Eye (tissue), 1 donor: Measurements from ENCODE around the gene UQCRHL.
A peak's percentile ranks its signal among the peaks of the same experiment; 100 is the strongest.
"Not testable (repeated sequence)": the region's sequence is repeated elsewhere in the genome, so short reads cannot be mapped to it uniquely, and the experiment has no call there.

ENCODE experiments used
- DNase-seq: peaks from one replicate; pipeline ENCODE4 v3.0.0-alpha.2; 2015

UQCRHL gene

GRCh38 chr1:15807549-15807948 lies at the start of gene UQCRHL:
UQCRHL (minus strand) TSS chr1:15807649; CDS start chr1:15807649, 0 bp downstream.
- DNase-seq: not testable (repeated sequence)

DNA sequence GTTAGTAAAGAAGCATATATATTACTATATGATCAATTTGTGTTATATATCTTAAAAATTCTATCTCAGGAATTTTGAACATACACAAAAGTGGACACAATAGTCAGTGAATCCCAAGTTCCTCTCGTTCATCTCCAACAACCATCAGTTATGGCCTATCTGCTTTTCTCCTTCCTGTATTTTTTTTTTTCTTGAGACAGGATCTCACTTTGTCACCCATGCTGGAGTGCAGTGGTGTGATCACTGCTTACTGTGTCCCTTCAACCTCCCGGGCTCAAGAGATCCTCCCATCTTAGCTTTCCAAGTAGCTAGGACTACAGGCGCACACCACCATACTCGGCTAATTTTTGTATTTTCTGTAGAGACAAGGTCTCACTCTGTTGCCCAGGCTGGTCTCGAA lies 49.4 kb upstream of the UQCRHL start:
- DNase-seq: no peak

GRCh38 chr1:15852828-15853302 lies 45.4 kb upstream of the UQCRHL start:
- no peak for DNase-seq

GRCh38 chr1:15852036-15852827 lies 44.8 kb upstream of the UQCRHL start:
- no peak for DNase-seq

GRCh38 chr1:15851210-15852035 lies 44.0 kb upstream of the UQCRHL start:
- DNase-seq: peak; percentile 57

DNA sequence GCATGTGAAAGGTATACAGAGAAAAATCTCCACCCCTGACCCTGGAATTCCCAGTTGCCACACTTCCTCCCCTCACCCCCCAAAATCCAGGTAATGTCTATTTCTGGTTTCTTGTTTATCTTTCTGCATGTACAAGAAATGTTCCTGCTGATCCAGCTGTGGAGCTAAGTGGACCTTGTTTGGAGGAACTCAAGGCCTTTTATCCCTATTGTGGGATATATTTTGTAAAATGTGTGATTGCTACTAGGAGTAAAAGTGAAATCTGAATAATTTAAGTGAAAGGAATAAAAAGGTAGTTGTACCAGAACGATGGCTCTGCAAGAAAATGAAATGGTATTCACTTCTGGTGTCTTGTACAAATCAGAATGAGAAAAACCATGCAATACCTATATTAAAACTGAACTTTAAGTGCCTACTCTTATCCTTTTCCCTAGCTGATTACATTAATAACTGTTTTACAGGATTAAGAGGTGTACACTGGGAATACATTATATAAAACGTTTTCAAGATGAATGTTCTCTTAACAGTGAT lies 43.1 kb upstream of the UQCRHL start:
- peak; percentile 71 for DNase-seq

DNA sequence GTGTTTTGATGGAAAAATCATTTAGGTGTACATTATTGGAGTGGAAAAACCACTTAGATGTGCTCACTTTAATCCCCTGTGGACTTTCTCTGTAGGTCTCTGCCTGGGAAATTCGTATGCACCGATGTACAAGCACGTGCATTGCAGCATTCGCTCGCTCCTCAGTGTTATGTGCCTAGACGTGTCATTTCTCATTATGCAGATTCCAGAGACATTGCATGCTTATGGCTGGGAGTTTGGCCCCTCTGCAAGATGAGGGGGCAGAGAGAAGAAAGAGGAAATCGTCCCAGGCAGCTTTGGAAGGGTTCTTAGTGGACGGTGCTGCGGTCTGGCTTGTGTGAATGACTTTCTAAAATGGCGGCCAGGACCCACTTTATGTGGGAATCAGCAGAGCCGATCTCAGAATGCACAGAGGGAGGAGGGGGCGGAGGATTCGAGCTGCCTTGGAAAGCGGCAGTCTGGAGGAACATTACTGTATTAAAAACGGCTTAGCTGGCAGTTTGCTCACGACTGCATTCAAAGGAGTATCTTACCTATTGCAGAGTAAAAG lies 42.4 kb upstream of the UQCRHL start:
- peak; percentile 95 for DNase-seq

DNA sequence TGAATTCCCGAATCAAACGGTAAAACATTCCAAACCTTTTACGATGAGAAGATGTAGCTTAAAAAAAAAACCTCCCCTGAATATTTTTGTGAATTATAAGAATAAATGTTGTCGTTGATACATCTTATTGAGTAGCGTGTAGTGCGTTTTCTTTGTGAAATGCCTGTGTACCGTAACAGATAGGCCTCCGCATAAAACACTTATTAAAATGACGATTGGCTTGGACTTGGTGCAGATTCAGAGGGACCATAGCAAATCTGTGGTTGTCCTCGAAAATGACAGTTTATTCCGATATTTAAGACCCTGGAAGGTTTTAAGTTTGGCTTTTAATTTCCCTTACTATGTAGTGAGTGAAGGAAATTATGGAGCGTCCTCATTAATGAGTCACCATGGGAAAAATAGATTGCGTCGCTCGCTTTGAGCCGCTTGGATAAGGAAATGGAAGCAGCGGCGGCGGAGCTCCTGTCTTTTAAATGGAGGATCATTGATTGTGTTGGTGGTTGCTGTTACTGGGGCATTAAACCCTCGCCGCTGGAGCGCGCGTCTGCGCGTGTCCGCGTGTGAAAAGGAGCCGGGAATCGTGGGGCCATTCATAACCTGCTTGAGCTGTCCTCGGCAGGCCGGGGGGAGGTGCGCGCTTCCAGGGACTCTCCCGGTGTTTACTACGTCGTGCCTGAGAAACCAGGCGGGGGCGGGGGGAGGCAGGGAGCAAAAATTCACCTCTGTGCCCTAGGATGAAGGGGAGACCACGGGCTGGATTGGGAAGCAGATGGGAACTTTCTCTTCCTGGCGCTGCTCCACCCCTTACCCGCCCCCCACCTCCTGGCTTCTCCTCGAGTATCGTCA lies 41.7 kb upstream of the UQCRHL start:
- peak; percentile 97 for DNase-seq

DNA sequence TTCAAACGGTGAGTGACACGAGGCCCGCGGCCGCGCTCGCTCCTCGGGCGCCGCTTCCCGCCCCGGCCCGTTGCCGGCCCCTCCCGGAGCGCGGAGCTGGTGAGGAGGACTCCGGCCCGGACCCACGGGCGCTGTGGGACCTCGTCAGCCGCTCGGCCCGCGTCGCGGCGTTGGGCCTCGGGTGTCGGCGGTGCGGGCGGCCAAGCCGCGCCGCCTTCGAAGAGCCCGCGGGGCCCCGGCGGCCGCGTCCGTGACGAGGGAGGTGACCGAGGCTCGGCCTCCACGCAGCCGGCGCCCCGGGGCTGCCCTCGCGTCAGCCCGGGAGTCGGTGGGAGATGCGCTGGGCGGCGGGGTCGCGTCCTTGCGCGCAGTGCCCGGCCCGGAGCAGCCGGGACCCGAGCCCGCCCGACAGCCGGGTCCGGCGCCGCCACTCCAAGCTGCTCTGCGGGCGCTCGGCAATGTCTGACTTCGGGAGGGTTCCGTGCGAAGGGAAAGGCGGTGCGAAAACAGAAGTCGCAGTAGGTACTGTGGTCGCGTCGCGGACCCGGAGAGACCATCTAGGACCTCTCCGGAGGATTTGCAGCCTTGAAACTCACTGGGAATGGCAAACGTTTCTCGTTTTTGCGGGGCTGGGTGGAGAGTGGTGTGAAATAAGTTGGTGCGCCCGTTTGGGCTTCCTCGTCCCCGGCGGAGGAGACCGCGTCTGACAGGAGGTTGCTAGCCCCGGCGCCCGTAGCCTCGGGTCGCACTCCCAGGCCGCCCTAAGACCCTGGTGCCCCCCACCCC lies 40.9 kb upstream of the UQCRHL start:
- DNase-seq: peak; percentile 73

- no peak for DNase-seq
Observed at GRCh38 chr1:15847893-15848142, 40.4 kb upstream of the UQCRHL start.

DNA sequence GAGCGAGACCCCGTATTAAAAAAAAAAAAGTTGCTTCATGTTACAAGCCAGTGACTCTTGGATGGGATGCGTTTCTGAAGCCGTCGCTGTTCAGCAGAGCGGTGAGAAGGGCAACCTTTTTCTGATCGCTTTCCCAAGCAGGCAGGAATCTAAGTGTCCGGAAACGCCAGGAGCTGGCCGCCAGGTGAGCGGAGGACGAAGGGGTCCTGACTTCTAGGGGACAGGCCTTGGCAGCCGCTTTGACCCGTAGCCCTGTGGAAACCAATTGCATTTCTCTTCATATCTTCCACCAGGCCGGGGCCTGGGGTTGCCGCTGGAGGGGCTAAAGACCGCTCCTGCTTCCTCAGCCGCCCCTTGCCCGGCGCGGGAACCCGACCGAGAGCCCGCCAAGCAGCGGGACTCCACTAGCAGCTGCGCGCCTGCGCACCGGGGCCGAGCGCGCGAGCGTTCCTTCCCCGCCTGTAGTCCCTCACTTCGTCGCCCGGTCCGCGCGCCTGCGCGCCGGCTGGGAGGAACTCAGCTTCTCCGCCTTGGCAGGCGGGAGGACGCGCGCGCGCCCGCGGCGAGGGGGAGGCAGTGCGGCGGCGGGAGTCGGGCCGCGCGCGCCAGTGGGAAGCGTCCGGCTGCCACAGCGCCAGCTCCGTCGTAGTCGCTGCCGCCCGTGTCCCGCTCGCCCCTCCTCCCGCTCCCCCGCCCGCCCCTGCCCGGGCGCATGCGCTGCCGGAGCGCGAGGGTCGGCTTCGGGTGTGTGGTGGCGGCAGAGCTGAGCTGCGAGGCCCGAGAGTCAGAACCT lies 39.8 kb upstream of the UQCRHL start, which contains the start of gene SPEN:
Gene SPEN, plus strand, starts transcription at position 608 of the 793 bp plus-strand sequence. CDS start 361 bp downstream, outside the sequence.
- DNase-seq: peak; percentile 99

- DNase-seq: not testable (repeated sequence)
Observed at GRCh38 chr1:15846056-15846455, 38.6 kb upstream of the UQCRHL start.

- peak; percentile 94 for DNase-seq
Observed at GRCh38 chr1:15843826-15844572, 36.5 kb upstream of the UQCRHL start.

DNA sequence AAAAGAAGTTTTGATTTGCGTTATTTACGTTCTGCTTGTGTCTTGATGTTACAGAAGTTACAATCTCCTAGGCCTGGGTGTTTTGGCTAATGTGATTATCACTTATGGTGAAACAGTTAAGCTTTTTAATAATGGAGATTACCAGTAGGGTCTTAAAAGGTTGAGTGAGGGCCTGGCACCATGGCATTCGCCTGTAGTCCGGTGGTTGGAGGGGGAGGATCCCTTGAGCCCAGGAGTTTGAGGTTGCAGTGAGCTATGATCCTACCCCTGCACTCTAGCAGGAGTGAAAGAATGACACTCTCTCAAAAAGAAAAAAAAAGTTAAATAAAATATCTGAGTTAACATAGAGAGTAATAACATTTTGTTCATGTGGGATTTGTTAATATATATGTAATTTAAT lies 31.3 kb upstream of the UQCRHL start:
- DNase-seq: no peak

DNA sequence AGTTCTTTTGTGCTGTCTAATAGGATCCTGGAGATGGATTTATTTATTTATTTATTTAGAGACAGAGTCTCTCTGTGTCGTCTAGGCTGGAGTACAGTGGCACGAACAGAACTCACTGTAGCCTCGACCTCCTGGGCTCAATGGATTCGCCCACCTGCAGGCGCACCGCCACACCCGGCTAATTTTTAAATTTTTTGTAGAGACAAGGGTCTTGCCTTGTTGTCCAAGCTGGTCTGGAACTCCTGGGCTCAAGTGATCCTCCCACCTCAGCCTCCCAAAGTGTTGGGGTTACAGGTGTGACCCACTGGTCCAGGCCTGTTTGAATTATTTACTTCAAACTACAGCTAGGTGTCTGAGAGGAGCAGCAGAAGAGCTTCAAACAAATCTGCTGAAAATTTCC lies 30.5 kb upstream of the UQCRHL start:
- no peak for DNase-seq

DNA sequence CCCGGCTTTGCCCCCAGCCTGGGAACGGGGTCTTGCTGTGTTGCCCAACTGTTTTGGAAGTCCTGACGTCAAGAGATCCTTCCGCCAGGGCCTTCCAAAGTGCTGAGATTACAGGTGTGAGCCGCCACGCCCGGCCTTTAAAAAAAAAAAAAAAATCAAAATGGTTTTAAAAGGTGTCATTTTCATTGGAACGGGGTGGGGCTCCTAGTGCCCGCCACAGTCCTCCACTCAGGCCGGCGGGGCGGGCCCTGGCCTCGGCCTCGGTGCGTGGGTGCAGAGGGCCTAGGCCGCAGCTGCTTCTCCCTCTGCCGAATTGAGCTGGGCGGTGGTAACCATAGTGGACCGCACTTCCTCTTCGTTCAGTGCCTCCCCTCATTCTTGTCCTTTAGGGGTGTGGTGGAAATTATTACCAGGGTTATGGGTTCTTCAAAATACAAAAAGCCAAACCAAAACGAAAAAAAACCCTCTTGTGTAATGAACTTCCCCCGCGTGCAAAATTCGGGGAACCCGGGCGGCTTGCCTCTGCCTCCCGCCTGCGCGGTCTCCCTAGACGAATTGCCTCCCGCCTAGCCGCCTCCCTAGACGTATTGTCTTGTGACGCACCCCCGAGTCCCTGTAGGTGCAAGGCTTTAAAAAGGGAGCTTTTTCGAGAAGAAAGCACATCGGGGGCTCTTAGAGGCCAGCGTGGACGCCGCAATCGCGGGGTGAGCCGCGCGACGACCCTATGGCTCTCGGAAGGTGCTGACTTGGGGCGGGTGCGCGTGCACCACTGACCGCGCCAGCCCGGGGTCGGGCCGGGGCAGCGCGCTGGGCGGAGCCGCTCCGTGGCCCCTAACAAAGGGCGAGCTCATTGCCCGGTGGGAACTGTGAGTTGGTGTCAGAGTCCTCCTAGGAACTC lies 29.6 kb upstream of the UQCRHL start:
- peak; percentile 56 for DNase-seq

DNA sequence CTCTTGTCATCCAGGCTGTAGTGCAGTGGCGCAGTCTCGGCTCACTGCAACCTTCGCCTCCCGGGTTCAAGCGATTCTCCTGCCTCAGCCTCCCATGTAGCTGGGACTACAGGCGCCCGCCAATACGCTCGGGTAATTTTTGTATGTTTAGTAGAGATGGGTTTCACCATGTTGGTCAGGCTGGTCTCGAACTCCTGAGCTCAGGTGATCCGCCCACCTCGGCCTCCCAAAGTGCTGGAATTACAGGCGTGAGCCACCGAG lies 29.0 kb upstream of the UQCRHL start:
- DNase-seq: not testable (repeated sequence)

DNA sequence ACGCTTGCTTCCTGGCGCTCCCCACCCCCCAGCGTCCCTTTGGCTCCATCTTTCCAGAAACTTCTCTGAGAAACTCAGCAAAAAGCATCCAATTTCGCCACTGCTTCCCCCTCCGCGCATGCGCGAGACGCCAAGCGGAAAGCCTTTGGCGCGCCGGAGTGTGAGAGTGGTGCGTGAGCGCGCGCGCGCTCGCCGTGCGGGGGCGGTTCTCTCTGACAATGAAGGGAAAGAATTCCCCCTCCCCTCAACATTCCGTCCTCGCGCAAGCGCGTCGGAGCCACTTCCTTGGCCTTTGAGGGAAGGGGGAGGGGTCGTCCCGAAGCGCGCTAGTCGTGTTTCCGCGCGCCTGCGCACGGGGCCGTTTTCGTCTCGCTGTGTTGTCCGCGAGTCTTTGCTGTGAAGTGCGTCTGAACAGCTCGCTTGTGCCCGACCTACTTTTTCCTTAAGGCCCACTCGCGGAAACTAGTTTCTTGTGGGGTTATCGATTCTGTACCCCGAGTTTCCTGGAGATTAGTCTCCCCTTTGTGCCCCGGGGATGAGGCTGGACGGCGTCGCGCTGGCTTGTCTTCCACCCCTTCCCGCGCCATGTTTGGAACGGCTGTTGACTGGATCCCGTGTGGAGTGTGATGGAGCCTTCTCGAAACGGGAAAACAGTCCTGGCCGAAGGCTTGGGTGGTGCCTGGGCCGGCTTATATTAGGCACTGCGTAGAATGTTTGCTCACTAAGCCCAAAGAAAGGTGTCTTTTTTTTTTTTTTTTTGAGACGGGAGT lies 28.5 kb upstream of the UQCRHL start:
- peak; percentile 100 for DNase-seq
